ENCODE measurements around the gene UBE2E1. TPM values are rescaled to one million over a fixed set of nuclear protein-coding genes. Genes with fewer than 3 reads are reported as not detected.

The UBE2E1 gene
- total and polyA plus RNA-seq, 2 of the 4 experiments (the other 2 are of a cell fraction) = 54.1 to 91.6 TPM

DNA sequence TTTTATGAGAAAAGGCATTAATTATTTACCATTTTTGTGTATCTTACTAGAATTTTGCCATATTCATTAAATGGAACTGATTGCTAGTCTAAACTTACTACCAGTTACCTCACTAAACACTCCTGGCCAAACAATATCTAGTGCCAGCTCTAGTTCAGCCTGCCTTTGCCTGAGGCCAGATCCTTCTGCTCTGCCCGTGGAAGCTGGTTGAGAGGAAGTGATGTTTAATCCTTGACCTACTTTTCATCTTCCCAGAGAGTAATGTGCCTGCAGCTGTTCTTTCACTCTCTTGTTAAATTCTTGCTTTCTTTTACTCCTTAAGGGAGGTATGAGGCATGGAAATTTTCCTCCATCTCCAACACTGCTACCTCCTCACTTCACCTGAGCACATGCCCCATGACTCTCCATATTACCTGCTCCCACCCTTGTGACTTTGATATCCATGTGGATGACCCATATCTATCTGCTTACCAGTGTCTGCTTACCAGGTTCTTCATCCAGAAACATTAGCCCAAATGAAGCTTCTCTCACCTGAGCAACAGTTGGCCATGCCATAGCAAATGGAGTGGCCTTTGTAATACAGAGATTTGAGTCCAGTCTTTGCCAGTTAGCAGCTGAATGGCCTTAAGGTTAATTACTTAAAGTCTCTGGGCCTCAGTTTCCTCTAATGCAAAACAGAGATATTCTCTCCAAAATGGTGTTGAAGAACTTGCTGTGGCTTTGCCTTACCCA is 53.4 kb downstream of the UBE2E1 start (continued):
- no peak for TF ChIP-seq MAZ (IDR thresholded peaks at IDR 0.05; ENCODE audit: borderline replicate concordance, low read depth, low read length)

DNA sequence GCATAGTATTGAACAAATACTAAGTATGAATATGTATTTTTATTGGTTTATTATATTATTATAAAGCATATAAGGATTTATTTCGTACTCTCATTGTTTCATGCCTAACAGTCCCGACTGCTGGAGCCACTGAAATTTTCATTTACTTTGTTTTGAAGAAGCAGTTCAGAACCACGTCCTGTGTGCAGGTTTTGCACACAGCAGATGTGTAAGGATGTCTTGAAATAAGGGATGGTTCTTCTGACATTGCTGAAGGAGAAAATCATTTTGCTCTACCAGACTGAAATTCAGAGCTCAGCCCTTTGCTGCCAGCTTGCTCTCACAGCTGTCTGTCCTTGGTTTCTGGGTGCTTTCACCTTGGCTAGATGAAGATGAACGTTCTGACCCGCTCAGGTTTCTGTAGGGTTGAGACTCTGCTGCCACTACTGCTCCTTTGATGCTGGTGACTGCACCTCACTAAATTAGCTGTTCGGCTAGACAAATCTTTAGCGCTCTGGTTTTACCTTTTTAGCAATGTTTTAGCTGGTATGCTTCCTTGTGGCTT is 54.2 kb downstream of the UBE2E1 start:
- no peak overlapping the region for H4K5ac ChIP-seq (ENCODE audit: low read depth, low read length)
- H3K4ac ChIP-seq (ENCODE audit: low read depth, low read length) = no peak overlapping the region
- DNase-seq (no peak), ATAC-seq (ENCODE audit: low read depth) (no peak)
- H2AK9ac ChIP-seq (replicated peaks; ENCODE audit: low read depth, low read length, poor library complexity) = no peak overlapping the region
- ChIA-PET POLR2A (ENCODE audit: unreplicated experiment) (no interaction called here), CTCF (no interaction called here)
- H3K36me3 ChIP-seq (ENCODE audit: control insufficient read depth, insufficient read depth, low read length) = peaks cover 3% of the 10 kb centered on the region; the same call in 1 of the 2 replicates
- H3K4me1 ChIP-seq (ENCODE audit: control insufficient read depth, insufficient read depth, low read length) = peaks cover 16% of the 10 kb centered on the region
- 100% methylated on average over 1 of the region's 7 CpGs; no CpG with 5 or more reads in 1 of the 2 experiments for WGBS, 2 experiments (ENCODE audit: extremely low coverage in 2 of 2, insufficient read length in 1 of 2)
- peaks cover 17 to 72% of the 10 kb centered on the region in 2 experiments for H3K79me1 ChIP-seq (ENCODE audit: low read depth in 1 of 2, low read length in 2 of 2)
- no peak overlapping the region for H4K91ac ChIP-seq (ENCODE audit: insufficient read depth, low read depth, low read length)
- no peak overlapping the region for H3K4me3 ChIP-seq (ENCODE audit: insufficient read depth, low read depth, low read length)
- no peak overlapping the region for H2AK5ac ChIP-seq (ENCODE audit: low read depth, low read length)
- H2AFZ ChIP-seq (replicated peaks; ENCODE audit: low read length, poor library complexity) = no peak overlapping the region
- H3K23ac ChIP-seq (ENCODE audit: low read depth, low read length) = no peak overlapping the region
- H3K14ac ChIP-seq (replicated peaks; ENCODE audit: low read depth, low read length) = no peak overlapping the region
- dilution Hi-C loops (cut with HindIII; ENCODE audit: low sequenced_read_pairs, unreplicated experiment) = no loop called here
- no peak overlapping the region for H3K18ac ChIP-seq (ENCODE audit: low read depth, low read length)
- H3K56ac ChIP-seq (ENCODE audit: extremely low read depth, insufficient read depth, low read length) = no peak overlapping the region
- BruUV-seq (replicated peaks) = no TSS peak
- H2BK120ac ChIP-seq (ENCODE audit: low read depth, low read length) = no peak overlapping the region
- H3K9me1 ChIP-seq (ENCODE audit: insufficient read depth, low read length) = peaks cover 20% of the 10 kb centered on the region
- H3K9me3 ChIP-seq (ENCODE audit: control insufficient read depth, insufficient read depth, low read length) = no peaks in the 10 kb centered on the region
- H3K9ac ChIP-seq (ENCODE audit: low read depth, low read length) = no peak overlapping the region
- H2BK20ac ChIP-seq (ENCODE audit: low read depth, low read length) = no peak overlapping the region
- intact Hi-C loops (cut with micrococcal nuclease) = no loop called here
- H3K27me3 ChIP-seq (ENCODE audit: control insufficient read depth, insufficient read depth, low read length) = no peaks in the 10 kb centered on the region
- H2BK15ac ChIP-seq (ENCODE audit: low read depth, low read length) = no peak overlapping the region
- in situ Hi-C loops (cut with MboI; ENCODE audit: low sequenced_read_pairs) = no loop called here
- H3K4me2 ChIP-seq (ENCODE audit: low read depth, low read length) = no peak overlapping the region
- no peak overlapping the region for H2BK5ac ChIP-seq (ENCODE audit: low read depth, low read length, poor library complexity, severe bottlenecking)
- H4K20me1 ChIP-seq (ENCODE audit: insufficient read depth, low read length) = peaks cover 66% of the 10 kb centered on the region
- H4K8ac ChIP-seq (ENCODE audit: low read depth in 2 of 2, low read length in 2 of 2) = no peak overlapping the region
- no peak overlapping the region for H3K27ac ChIP-seq (ENCODE audit: insufficient read depth, low read length)
- no peak for TF ChIP-seq NFE2L2 (IDR thresholded peaks at IDR 0.05; ENCODE audit: low read depth, low read length)
- TF ChIP-seq CHD1 (IDR thresholded peaks at IDR 0.05; ENCODE audit: low read depth, low read length) = no peak
- no peak for TF ChIP-seq SMC3 (IDR thresholded peaks at IDR 0.05; ENCODE audit: low read depth, low read length)
- TF ChIP-seq, protein P1, sequence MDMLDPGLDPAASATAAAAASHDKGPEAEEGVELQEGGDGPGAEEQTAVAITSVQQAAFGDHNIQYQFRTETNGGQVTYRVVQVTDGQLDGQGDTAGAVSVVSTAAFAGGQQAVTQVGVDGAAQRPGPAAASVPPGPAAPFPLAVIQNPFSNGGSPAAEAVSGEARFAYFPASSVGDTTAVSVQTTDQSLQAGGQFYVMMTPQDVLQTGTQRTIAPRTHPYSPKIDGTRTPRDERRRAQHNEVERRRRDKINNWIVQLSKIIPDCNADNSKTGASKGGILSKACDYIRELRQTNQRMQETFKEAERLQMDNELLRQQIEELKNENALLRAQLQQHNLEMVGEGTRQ (IDR thresholded peaks at IDR 0.05; ENCODE audit: low read depth, low read length) = no peak
- TF ChIP-seq, protein P2, sequence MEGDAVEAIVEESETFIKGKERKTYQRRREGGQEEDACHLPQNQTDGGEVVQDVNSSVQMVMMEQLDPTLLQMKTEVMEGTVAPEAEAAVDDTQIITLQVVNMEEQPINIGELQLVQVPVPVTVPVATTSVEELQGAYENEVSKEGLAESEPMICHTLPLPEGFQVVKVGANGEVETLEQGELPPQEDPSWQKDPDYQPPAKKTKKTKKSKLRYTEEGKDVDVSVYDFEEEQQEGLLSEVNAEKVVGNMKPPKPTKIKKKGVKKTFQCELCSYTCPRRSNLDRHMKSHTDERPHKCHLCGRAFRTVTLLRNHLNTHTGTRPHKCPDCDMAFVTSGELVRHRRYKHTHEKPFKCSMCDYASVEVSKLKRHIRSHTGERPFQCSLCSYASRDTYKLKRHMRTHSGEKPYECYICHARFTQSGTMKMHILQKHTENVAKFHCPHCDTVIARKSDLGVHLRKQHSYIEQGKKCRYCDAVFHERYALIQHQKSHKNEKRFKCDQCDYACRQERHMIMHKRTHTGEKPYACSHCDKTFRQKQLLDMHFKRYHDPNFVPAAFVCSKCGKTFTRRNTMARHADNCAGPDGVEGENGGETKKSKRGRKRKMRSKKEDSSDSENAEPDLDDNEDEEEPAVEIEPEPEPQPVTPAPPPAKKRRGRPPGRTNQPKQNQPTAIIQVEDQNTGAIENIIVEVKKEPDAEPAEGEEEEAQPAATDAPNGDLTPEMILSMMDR (conservative IDR thresholded peaks at IDR 0.05; ENCODE audit: low read depth, low read length) = no peak
- TF ChIP-seq MAFK (IDR thresholded peaks at IDR 0.05; ENCODE audit: low read depth, low read length) = no peak
- TF ChIP-seq BHLHE40 (IDR thresholded peaks at IDR 0.05; ENCODE audit: low read depth, low read length) = no peak
- no peak for TF ChIP-seq POLR2A (IDR thresholded peaks at IDR 0.05; ENCODE audit: low read depth, low read length)
- TF ChIP-seq ELK1 (IDR thresholded peaks at IDR 0.05; ENCODE audit: borderline replicate concordance, low read depth, low read length) = no peak
- TF ChIP-seq CEBPB (IDR thresholded peaks at IDR 0.05; ENCODE audit: low read depth, low read length) = no peak
- TF ChIP-seq MAZ (IDR thresholded peaks at IDR 0.05; ENCODE audit: borderline replicate concordance, low read depth, low read length) = no peak
- no peak for TF ChIP-seq MXI1 (IDR thresholded peaks at IDR 0.05; ENCODE audit: borderline replicate concordance, low read depth, low read length)
